Endothelial cell (in vitro differentiated cells): Measurements from ENCODE around the gene MMS22L. TPM values are rescaled to one million over a fixed set of nuclear protein-coding genes. Genes with fewer than 3 reads are reported as not detected.

Source experiments
- DNase-seq: peaks from one replicate; pipeline ENCODE4 v3.0.0; 2021; ENCODE audit warnings: low spot score
- H3K27ac Mint-ChIP-seq: one replicate; pipeline ENCODE4 v1.8.0; 2021; ENCODE audit warnings: mixed read lengths, inconsistent platforms; ENCODE audit not compliant: unreplicated experiment
- H3K27me3 Mint-ChIP-seq: one replicate; pipeline ENCODE4 v1.8.0; 2021; ENCODE audit warnings: mild to moderate bottlenecking, moderate library complexity, mixed read lengths, inconsistent platforms; ENCODE audit not compliant: unreplicated experiment
- H3K36me3 Mint-ChIP-seq: one replicate; pipeline ENCODE4 v1.8.0; 2021; ENCODE audit warnings: mild to moderate bottlenecking, low read depth, mixed read lengths, inconsistent platforms; ENCODE audit not compliant: unreplicated experiment
- H3K4me1 Mint-ChIP-seq: one replicate; pipeline ENCODE4 v1.8.0; 2021; ENCODE audit warnings: mild to moderate bottlenecking, mixed read lengths, inconsistent platforms; ENCODE audit not compliant: unreplicated experiment
- H3K4me3 Mint-ChIP-seq: one replicate; pipeline ENCODE4 v1.8.0; 2021; ENCODE audit warnings: mild to moderate bottlenecking, mixed read lengths, inconsistent platforms; ENCODE audit not compliant: unreplicated experiment
- H3K9me3 Mint-ChIP-seq: one replicate; pipeline ENCODE4 v1.8.0; 2021; ENCODE audit warnings: mixed read lengths, inconsistent platforms; ENCODE audit not compliant: unreplicated experiment
- total RNA-seq: library from RNA; stranded (reverse); fragmentation: NEBNext Ultra II Directional; extraction: Animal tissue kit (Norgen Biotek cat#: 25700); gene quantifications from one replicate; pipeline ENCODE4 v1.2.1, GENCODE V29; 2021; ENCODE audit not compliant: unreplicated experiment
- TF ChIP-seq, protein P1 (sequence below): fragments of 200-600 bp; sonication (generic); IDR thresholded peaks from one replicate; pipeline ENCODE4 v1.5.0; 2021; ENCODE audit warnings: antibody characterized with exemption; ENCODE audit not compliant: unreplicated experiment

MMS22L gene
- total RNA-seq, 1 donor from 2014 or later = 14.4 TPM

DNA sequence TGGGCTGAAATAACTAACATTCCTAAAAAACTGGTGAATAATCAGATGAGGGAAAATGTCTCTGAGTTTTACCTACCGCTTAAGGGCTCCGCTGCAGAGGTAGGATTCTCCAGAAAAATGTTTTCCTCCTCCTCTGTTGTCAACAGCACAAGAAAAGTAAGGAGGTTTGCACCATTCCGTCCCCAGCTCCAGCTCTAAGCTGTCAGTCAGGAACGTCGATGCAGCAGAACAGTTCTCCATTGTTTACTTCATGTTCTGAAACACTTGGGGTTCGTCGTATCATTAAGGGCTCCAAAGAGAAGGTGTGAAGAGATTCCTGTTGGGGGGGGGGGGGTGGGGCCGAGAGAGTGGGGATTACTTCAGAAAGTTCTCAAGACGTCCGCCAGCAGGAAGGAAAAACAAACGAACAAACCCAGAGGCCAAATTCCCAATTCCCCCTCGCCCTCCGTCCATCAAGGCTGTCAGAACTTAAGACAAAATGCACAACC is 734 bp downstream of the MMS22L start:
- H3K4me1 Mint-ChIP-seq = peaks cover 9% of the 10 kb centered on the region
- no peaks in the 10 kb centered on the region for H3K9me3 Mint-ChIP-seq
- peaks cover 5% of the 10 kb centered on the region for H3K36me3 Mint-ChIP-seq
- H3K4me3 Mint-ChIP-seq = peak overlapping the region; percentile 96
- peak overlapping the region; percentile 72 for H3K27ac Mint-ChIP-seq
- TF ChIP-seq, protein P1, sequence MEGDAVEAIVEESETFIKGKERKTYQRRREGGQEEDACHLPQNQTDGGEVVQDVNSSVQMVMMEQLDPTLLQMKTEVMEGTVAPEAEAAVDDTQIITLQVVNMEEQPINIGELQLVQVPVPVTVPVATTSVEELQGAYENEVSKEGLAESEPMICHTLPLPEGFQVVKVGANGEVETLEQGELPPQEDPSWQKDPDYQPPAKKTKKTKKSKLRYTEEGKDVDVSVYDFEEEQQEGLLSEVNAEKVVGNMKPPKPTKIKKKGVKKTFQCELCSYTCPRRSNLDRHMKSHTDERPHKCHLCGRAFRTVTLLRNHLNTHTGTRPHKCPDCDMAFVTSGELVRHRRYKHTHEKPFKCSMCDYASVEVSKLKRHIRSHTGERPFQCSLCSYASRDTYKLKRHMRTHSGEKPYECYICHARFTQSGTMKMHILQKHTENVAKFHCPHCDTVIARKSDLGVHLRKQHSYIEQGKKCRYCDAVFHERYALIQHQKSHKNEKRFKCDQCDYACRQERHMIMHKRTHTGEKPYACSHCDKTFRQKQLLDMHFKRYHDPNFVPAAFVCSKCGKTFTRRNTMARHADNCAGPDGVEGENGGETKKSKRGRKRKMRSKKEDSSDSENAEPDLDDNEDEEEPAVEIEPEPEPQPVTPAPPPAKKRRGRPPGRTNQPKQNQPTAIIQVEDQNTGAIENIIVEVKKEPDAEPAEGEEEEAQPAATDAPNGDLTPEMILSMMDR = no peak
- H3K27me3 Mint-ChIP-seq = peaks cover 5% of the 10 kb centered on the region
- DNase-seq = no peak

DNA sequence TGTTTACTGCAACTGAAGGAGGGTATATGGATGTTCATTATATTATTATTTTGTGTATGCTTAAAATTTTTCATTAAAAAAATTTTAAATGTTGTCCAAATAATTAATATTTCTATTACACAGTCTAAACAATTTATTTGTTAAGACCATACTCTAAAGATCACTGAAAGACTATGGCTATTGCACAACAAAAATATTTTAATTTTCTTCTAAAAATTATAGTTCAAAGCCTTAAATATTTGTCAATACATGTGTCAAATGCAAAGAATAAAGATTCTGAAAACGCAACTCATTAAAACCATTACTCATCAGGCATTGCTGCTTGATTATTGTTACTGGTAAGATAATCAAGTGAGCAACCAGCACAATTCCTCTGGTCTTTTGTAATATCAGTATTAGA is 2.2 kb downstream of the MMS22L start:
- peaks cover 9% of the 10 kb centered on the region for H3K4me1 Mint-ChIP-seq
- H3K36me3 Mint-ChIP-seq = peaks cover 5% of the 10 kb centered on the region
- DNase-seq = no peak
- TF ChIP-seq, protein P1 = no peak
- no peaks in the 10 kb centered on the region for H3K9me3 Mint-ChIP-seq
- H3K27me3 Mint-ChIP-seq = peaks cover 5% of the 10 kb centered on the region
- H3K4me3 Mint-ChIP-seq = no peak overlapping the region
- no peak overlapping the region for H3K27ac Mint-ChIP-seq

DNA sequence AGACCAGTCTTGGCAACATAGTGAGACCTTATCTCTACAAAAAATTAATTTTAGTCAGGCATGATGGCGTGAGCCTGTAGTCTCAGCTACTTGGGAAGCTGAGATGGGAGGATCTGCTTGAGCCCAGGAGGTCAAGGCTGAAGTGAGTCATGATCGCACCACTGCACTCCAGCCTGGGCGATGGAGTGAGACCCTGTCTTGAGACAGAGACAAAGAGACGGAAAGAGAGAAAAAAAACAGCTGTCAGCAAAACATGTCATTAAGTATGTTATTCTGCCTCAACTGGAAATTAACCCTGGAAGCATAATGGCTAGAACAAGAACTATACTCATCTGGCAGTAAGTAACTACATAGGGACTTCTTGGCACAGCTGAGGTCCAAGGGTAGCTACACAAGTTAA is 7.2 kb downstream of the MMS22L start:
- H3K27ac Mint-ChIP-seq = no peak overlapping the region
- H3K4me1 Mint-ChIP-seq = no peaks in the 10 kb centered on the region
- peaks cover 5% of the 10 kb centered on the region for H3K36me3 Mint-ChIP-seq
- H3K4me3 Mint-ChIP-seq = no peak overlapping the region
- TF ChIP-seq, protein P1 = no peak
- no peaks in the 10 kb centered on the region for H3K27me3 Mint-ChIP-seq
- no peaks in the 10 kb centered on the region for H3K9me3 Mint-ChIP-seq
- no peak for DNase-seq

DNA sequence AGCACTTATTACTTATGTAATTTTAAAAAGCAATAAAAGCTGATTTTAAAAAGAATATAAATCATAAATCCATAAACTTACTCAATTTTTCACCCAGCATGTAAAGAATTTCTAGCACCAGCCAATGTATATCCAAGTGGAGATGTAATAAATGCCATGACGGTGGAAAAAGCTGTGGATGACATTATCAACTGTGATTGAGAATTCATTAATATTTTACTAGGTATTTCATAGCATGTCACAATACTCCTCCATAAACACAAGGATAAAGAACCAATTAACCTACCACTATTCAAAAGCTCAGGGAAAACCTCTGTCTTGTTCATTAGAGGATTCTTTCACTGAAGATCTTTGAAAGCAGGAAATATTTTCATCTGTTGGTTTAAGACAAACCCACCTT is 13.2 kb downstream of the MMS22L start:
- Mint-ChIP-seq H3K4me1 (no peaks in the 10 kb centered on the region), H3K9me3 (no peaks in the 10 kb centered on the region), H3K4me3 (no peak overlapping the region), H3K36me3 (peaks cover 15% of the 10 kb centered on the region), H3K27me3 (no peaks in the 10 kb centered on the region), H3K27ac (no peak overlapping the region)
- TF ChIP-seq, protein P1 = no peak
- no peak for DNase-seq

DNA sequence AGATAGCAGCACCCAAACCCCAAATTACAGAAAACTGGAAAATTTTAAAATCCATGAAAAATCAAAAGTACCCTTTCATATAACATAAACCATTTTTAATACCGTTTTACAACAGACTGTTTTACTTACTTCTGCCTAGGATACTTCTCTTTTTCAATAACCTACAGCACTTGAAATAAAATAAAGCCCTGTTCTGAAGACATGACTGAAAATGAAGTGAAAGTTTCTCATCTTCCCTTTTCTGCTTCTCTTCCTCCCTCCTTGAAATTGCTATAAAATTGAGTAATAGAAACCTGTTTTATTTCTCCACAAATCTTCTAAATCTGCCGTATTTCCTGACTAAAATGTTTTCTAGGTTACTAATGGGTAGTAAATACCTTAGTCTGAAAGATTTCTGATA is 20.3 kb downstream of the MMS22L start:
- Mint-ChIP-seq H3K27me3 (no peaks in the 10 kb centered on the region), H3K36me3 (peaks cover 16% of the 10 kb centered on the region), H3K4me1 (no peaks in the 10 kb centered on the region), H3K4me3 (no peak overlapping the region), H3K9me3 (no peaks in the 10 kb centered on the region), H3K27ac (no peak overlapping the region)
- TF ChIP-seq, protein P1 = no peak
- DNase-seq = no peak
